Embryonic facial prominence (tissue), 1 donor: ENCODE data around the gene JMJD8.
"Not testable (repeated sequence)": the region's sequence is repeated elsewhere in the genome, so short reads cannot be mapped to it uniquely, and the experiment has no call there.

Experiments used
- DNase-seq: peaks from one replicate; pipeline ENCODE4 v3.0.0-alpha.2; 2016; ENCODE audit errors: extremely low spot score

JMJD8 gene

GRCh38 chr16:721765-722540, 37.8 kb upstream of the JMJD8 start:
- no peak for DNase-seq

- DNase-seq: peak; percentile 37
These were observed 37.0 kb upstream of the JMJD8 start, which contains the start of gene ANTKMT for GRCh38 chr16:720990-721764. Gene ANTKMT, plus strand, starts transcription at chr16:721146. Its CDS starts 129 bp downstream, at chr16:721275.

GRCh38 chr16:720447-720989, 36.4 kb upstream of the JMJD8 start:
- no peak for DNase-seq

- no peak for DNase-seq
These were observed 35.8 kb upstream of the JMJD8 start for GRCh38 chr16:719815-720446.

- DNase-seq: no peak
These were observed 34.8 kb upstream of the JMJD8 start for GRCh38 chr16:718922-719321.

GRCh38 chr16:718389-718788, 34.3 kb upstream of the JMJD8 start:
- DNase-seq: no peak

GRCh38 chr16:717450-718245, 33.5 kb upstream of the JMJD8 start:
- no peak for DNase-seq

- no peak for DNase-seq
These were observed 32.7 kb upstream of the JMJD8 start for GRCh38 chr16:716768-717325.

GRCh38 chr16:716200-716568, 32.0 kb upstream of the JMJD8 start:
- no peak for DNase-seq

- DNase-seq: no peak
These were observed 31.5 kb upstream of the JMJD8 start for GRCh38 chr16:715477-716199.

- peak; percentile 64 for DNase-seq
These were observed 30.7 kb upstream of the JMJD8 start, which contains the start of gene METRN for GRCh38 chr16:714558-715476. Gene METRN, plus strand, starts transcription at chr16:715118. Its CDS starts 172 bp downstream, at chr16:715290.

GRCh38 chr16:714079-714478, 29.9 kb upstream of the JMJD8 start:
- no peak for DNase-seq

GRCh38 chr16:712740-713250, 28.7 kb upstream of the JMJD8 start:
- DNase-seq: not testable (repeated sequence)

GRCh38 chr16:711548-712320, 27.6 kb upstream of the JMJD8 start:
- no peak for DNase-seq

GRCh38 chr16:711084-711483, 26.9 kb upstream of the JMJD8 start:
- no peak for DNase-seq

GRCh38 chr16:710500-711075, 26.5 kb upstream of the JMJD8 start:
- no peak for DNase-seq

GRCh38 chr16:709566-710499, 25.7 kb upstream of the JMJD8 start:
- no peak for DNase-seq
